ENCODE data around the gene BTN2A1.

DNA sequence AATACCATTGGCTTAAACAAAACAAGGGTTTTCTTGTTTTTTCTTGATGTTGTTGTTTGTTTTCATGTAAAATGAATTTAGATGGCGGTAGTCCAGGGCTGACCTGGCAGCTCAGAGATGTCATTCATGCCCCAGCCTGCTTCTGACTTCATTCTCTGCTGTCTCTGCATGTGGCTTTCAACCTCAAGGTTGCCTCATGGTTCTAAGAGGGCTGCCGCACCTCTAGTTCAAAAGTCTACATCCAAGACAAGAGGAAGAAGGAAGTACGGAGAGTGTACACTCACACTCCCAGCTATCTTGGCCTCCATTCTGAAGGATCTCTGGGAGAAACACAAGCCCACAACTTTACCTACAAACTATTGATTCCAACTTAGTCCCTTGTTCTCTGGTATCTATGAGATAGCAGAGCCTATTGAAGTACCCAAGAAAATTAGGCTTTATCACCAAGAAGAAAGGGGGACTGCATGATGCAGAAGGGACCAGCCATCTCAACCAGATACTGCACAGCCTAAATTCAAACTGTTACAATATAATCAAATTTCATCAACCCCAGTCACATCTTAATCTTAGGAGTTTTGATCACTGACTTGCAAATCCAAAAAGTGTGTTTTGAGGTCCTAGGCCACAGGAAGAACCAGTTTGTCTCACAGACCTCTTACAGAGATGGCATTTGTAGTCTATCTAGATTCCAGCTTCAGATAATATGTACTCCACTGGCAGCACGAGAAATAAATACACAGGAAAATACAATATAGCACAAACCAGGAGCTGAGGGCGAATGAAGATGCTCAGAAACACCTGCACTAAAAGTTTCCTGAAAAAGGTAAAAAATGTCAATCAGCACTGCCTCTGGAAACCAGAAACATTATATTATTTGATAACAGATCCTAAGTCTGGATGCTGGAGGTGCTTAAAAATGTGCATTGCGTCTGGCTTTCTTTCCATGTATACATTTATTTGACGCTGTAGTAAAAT, 18.3 kb upstream of the BTN2A1 start:
- TF ChIP-seq, protein P1, sequence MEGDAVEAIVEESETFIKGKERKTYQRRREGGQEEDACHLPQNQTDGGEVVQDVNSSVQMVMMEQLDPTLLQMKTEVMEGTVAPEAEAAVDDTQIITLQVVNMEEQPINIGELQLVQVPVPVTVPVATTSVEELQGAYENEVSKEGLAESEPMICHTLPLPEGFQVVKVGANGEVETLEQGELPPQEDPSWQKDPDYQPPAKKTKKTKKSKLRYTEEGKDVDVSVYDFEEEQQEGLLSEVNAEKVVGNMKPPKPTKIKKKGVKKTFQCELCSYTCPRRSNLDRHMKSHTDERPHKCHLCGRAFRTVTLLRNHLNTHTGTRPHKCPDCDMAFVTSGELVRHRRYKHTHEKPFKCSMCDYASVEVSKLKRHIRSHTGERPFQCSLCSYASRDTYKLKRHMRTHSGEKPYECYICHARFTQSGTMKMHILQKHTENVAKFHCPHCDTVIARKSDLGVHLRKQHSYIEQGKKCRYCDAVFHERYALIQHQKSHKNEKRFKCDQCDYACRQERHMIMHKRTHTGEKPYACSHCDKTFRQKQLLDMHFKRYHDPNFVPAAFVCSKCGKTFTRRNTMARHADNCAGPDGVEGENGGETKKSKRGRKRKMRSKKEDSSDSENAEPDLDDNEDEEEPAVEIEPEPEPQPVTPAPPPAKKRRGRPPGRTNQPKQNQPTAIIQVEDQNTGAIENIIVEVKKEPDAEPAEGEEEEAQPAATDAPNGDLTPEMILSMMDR (IDR thresholded peaks at IDR 0.05; ENCODE audit: low read depth, low read length, poor library complexity, severe bottlenecking) = no peak
- no peak for TF ChIP-seq EZH2phosphoT487 (IDR thresholded peaks at IDR 0.05; ENCODE audit: borderline replicate concordance, low read length)

Measured in DOHH2 (cell line).